Common myeloid progenitor, CD34-positive (primary cell): ENCODE measurements around the gene IGLL5.
"Not testable (repeated sequence)": the region's sequence is repeated elsewhere in the genome, so short reads cannot be mapped to it uniquely, and the experiment has no call there.

Source experiments
- CTCF ChIA-PET: fragments of 350-600 bp; sonication (Branson Sonifier 250); formaldehyde crosslinking; loops from one replicate; lab custom pipeline; 2021; ENCODE audit warnings: antibody characterized with exemption; lab: Charles Lee
- POLR2A ChIA-PET: fragments of 350-600 bp; sonication (Branson Sonifier 250); formaldehyde crosslinking; loops from one replicate; lab custom pipeline; 2021; ENCODE audit warnings: antibody characterized with exemption; lab: Charles Lee
- DNase-seq, 3 donors: peaks; one replicate each; pipeline versions ENCODE4 v3.0.0 to v3.0.0-alpha.2; 2013
- H3K27ac ChIP-seq, 2 experiments: 1 replicate in 1 of 2; 2 replicates in 1 of 2; pipeline ENCODE4 v1.7.0; 2013; ENCODE audit warnings: inconsistent platforms in 2 of 2, low read length in 2 of 2, mild to moderate bottlenecking in 2 of 2, low read depth in 1 of 2, moderate library complexity in 1 of 2; ENCODE audit not compliant: severe bottlenecking in 2 of 2, insufficient read depth in 1 of 2, poor library complexity in 1 of 2
- H3K27me3 ChIP-seq, 5 experiments: replicated peaks in 2 of 5; 1 replicate in 3 of 5; 2 replicates in 2 of 5; pipeline versions ENCODE4 v1.6.1 to v1.7.0; 2013; ENCODE audit warnings: low read length in 4 of 5, mild to moderate bottlenecking in 2 of 5, moderate library complexity in 2 of 5, inconsistent platforms in 1 of 5; ENCODE audit not compliant: insufficient read depth in 5 of 5, control insufficient read depth in 4 of 5
- H3K36me3 ChIP-seq, 4 experiments: 1 replicate in 2 of 4; 2 replicates in 2 of 4; pipeline versions ENCODE4 v1.6.1 to v1.7.0; 2013; ENCODE audit warnings: low read length in 3 of 4, control low read depth in 1 of 4, mild to moderate bottlenecking in 1 of 4; ENCODE audit not compliant: control insufficient read depth in 4 of 4, insufficient read depth in 4 of 4
- H3K4me1 ChIP-seq, 4 experiments: 1 replicate in 3 of 4; 2 replicates in 1 of 4; pipeline versions ENCODE4 v1.6.1 to v1.7.1; 2013; ENCODE audit warnings: low read length in 3 of 4, mild to moderate bottlenecking in 3 of 4, control low read depth in 1 of 4, inconsistent platforms in 1 of 4, moderate library complexity in 1 of 4; ENCODE audit not compliant: control insufficient read depth in 4 of 4, insufficient read depth in 4 of 4; ENCODE audit errors: control extremely low read depth in 1 of 4
- H3K4me3 ChIP-seq, 7 experiments: 1 replicate in 4 of 7; 2 replicates in 3 of 7; pipeline versions ENCODE4 v1.5.1 to v1.7.0; 2013; ENCODE audit warnings: mild to moderate bottlenecking in 7 of 7, low read length in 6 of 7, moderate library complexity in 6 of 7, inconsistent platforms in 2 of 7, low read depth in 2 of 7, control low read depth in 1 of 7; ENCODE audit not compliant: insufficient read depth in 4 of 7, control insufficient read depth in 1 of 7; ENCODE audit errors: extremely low read depth in 1 of 7
- H3K9me3 ChIP-seq, 5 experiments: 1 replicate in 4 of 5; 2 replicates in 1 of 5; pipeline versions ENCODE4 v1.6.1 to v1.7.1; 2013; ENCODE audit warnings: low read length in 4 of 5, mild to moderate bottlenecking in 2 of 5, inconsistent platforms in 1 of 5, low read depth in 1 of 5, moderate library complexity in 1 of 5; ENCODE audit not compliant: control insufficient read depth in 4 of 5, insufficient read depth in 2 of 5; ENCODE audit errors: control extremely low read depth in 1 of 5
- WGBS: methylation state at CpG from one replicate; pipeline ENCODE4 v1.1.5; 2013; ENCODE audit not compliant: insufficient coverage; 5-methylcytosine and 5-hydroxymethylcytosine counted together

IGLL5 gene

DNA sequence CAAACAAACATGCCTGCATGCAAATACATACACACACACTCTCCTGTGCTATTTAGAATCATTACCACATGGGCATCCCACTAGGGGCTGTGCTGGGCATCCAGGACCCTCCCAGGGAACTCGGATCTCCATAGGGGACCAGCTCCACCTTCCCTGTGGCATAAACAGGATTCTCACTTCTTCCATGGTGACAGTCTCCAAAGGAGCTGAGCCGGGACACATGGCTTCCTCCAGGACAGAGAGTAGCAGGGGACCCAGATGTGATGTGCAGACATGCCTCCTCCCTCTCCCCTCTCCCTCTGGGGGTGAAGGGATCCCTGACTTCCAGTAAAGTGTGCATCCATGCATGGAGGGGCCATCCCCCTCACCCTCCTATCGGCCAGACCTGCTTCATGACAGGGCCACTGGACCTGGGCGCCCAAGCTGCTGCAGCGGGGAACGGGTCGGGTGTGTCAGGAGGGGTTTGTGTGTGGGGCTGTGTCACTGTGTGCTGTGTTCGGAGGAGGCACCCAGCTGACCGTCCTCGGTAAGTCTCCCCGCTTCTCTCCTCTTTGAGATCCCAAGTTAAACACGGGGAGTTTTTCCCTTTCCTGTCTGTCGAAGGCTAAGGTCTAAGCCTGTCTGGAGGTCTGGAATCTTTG is 33.4 kb downstream of the IGLL5 start:
- POLR2A ChIA-PET, result no interaction called here
- Histone ChIP-seq H3K27me3 (no peaks in the 10 kb centered on the region), H3K9me3 (no peaks in the 10 kb centered on the region), H3K4me1 (peaks cover 0 to 2% (median 0%) of the 10 kb centered on the region in 4 experiments), H3K4me3 (no peak overlapping the region), H3K36me3 (no peaks in the 10 kb centered on the region), H3K27ac (no peak overlapping the region)
- 95% methylated on average over 12 of the region's 13 CpGs for WGBS
- DNase-seq, result no peak
- CTCF ChIA-PET, result no interaction called here

DNA sequence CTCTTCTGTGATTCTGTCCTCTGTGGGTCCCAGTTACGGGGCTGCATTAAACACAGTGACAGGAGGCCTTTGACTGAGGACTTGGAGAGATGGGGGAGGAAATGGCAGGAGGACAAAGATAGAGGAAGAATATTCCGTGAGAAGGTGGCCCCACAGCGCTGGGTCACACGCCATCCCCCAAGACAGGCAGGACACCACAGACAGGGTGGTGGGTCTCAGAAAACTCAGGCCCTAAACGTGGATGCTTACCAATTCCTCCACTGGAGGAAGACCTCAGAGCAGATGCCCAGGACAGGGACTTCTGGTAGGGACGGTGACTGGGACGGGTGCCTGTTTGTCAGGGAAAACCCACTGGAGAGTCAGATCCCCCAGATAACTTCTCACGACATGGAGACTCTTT is 34.0 kb downstream of the IGLL5 start:
- no peaks in the 10 kb centered on the region for H3K27me3 ChIP-seq
- no peak for DNase-seq
- no peak overlapping the region for H3K4me3 ChIP-seq
- H3K9me3 ChIP-seq, result no peaks in the 10 kb centered on the region
- ChIA-PET CTCF (no interaction called here), POLR2A (no interaction called here)
- no peak overlapping the region for H3K27ac ChIP-seq
- WGBS, result 88% methylated on average over 5 of the region's 8 CpGs
- H3K36me3 ChIP-seq, result no peaks in the 10 kb centered on the region
- peaks cover 0 to 7% (median 2%) of the 10 kb centered on the region in 4 experiments for H3K4me1 ChIP-seq

DNA sequence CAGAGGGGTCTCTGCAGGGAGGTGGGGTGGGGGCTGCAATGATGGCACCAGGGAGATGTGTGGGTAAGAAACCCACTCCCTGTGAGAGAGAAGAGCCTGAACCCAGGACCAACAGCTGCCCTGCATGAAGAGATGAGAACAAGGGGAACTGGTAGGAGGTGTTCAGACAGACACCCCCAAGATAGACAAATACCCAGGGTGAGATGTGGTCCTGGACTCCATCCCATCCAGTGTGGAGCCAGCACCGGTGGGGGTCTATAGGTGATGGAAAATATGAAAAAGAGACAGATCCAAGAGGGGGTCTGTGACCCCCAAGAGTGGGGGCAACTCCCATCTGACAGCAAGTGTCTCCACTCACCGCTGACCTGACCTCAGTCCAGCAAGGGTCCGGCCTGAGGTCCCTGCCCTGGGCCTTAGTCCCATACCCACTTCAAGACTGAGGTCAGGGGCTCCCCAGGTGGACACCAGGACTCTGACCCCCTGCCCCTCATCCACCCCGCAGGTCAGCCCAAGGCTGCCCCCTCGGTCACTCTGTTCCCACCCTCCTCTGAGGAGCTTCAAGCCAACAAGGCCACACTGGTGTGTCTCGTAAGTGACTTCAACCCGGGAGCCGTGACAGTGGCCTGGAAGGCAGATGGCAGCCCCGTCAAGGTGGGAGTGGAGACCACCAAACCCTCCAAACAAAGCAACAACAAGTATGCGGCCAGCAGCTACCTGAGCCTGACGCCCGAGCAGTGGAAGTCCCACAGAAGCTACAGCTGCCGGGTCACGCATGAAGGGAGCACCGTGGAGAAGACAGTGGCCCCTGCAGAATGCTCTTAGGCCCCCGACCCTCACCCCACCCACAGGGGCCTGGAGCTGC is 34.7 kb downstream of the IGLL5 start:
- POLR2A ChIA-PET, H3K27ac ChIP-seq, H3K36me3 ChIP-seq, DNase-seq, H3K9me3 ChIP-seq, H3K4me3 ChIP-seq, H3K27me3 ChIP-seq, CTCF ChIA-PET: not testable (repeated sequence)
- peaks cover 0 to 13% (median 5%) of the 10 kb centered on the region in 4 experiments for H3K4me1 ChIP-seq
- 96% methylated on average over 8 of the region's 16 CpGs for WGBS

- H3K9me3 ChIP-seq, result no peaks in the 10 kb centered on the region
- H3K27me3 ChIP-seq, result no peaks in the 10 kb centered on the region
- ChIA-PET CTCF (no interaction called here), POLR2A (no interaction called here)
- WGBS, result no CpG with 5 or more reads among the region's 4 CpGs
- no peak overlapping the region for H3K27ac ChIP-seq
- H3K4me3 ChIP-seq, result no peak overlapping the region
- peaks cover 0 to 19% (median 5%) of the 10 kb centered on the region in 4 experiments for H3K4me1 ChIP-seq
- no peaks in the 10 kb centered on the region for H3K36me3 ChIP-seq
- DNase-seq, result no peak
These were observed 35.3 kb downstream of the IGLL5 start for GRCh38 chr22:22922954-22923319.

GRCh38 chr22:22923379-22923778 is 35.8 kb downstream of the IGLL5 start:
- no peak overlapping the region for H3K27ac ChIP-seq
- POLR2A ChIA-PET, result no interaction called here
- no peaks in the 10 kb centered on the region for H3K36me3 ChIP-seq
- CTCF ChIA-PET, result no interaction called here
- WGBS, result 100% methylated on average over 4 of the region's 4 CpGs
- H3K4me1 ChIP-seq, result peaks cover 0 to 24% (median 9%) of the 10 kb centered on the region in 4 experiments
- no peak for DNase-seq
- H3K4me3 ChIP-seq, result no peak overlapping the region
- no peaks in the 10 kb centered on the region for H3K9me3 ChIP-seq
- H3K27me3 ChIP-seq, result no peaks in the 10 kb centered on the region

- H3K4me3 ChIP-seq, result no peak overlapping the region
- WGBS, result 90% methylated on average over 3 of the region's 4 CpGs
- ChIA-PET POLR2A (no interaction called here), CTCF (no interaction called here)
- peaks cover 0 to 29% (median 14%) of the 10 kb centered on the region in 4 experiments for H3K4me1 ChIP-seq
- no peak overlapping the region for H3K27ac ChIP-seq
- no peaks in the 10 kb centered on the region for H3K9me3 ChIP-seq
- no peaks in the 10 kb centered on the region for H3K27me3 ChIP-seq
- no peak for DNase-seq
- H3K36me3 ChIP-seq, result no peaks in the 10 kb centered on the region
These were observed 36.3 kb downstream of the IGLL5 start for GRCh38 chr22:22923930-22924329.
